HG02973 (cell line): ENCODE data around the gene NAA40.

Experiments used
- ATAC-seq: cut with Tn5 transposase; IDR thresholded peaks from one replicate; pipeline ENCODE4 v1.9.1; 2021; ENCODE audit warnings: moderate library complexity; ENCODE audit not compliant: unreplicated experiment

The NAA40 gene

GRCh38 chr11:64006398-64006797 lies 67.6 kb downstream of the NAA40 start:
- no peak for ATAC-seq
